Measurements from ENCODE around the gene SUPT3H.
"Not testable (repeated sequence)": the region's sequence is repeated elsewhere in the genome, so short reads cannot be mapped to it uniquely, and the experiment has no call there.

Gene SUPT3H

DNA sequence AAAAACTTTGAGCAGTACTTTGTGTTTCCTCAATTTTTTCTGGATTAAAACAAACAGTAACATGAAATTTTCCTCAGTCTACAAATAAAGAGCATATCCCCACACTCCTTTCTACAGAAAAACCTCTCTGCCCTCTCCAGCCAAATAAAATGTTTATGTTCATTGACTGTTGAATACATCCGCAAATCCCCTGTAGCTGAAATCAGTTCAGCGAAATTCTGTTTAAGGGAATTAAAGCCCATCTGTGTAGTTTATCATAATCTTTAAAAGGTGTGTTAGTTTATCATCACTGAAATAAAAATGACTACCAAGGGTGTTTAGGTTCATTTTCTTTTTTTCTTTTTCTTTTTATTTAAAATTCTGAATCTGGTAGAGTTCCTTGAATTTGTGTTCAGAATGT is 207.4 kb downstream of the SUPT3H start:
- DNase-seq (ENCODE audit: low read depth in 1 of 2, low spot score in 1 of 2), result no peak

DNA sequence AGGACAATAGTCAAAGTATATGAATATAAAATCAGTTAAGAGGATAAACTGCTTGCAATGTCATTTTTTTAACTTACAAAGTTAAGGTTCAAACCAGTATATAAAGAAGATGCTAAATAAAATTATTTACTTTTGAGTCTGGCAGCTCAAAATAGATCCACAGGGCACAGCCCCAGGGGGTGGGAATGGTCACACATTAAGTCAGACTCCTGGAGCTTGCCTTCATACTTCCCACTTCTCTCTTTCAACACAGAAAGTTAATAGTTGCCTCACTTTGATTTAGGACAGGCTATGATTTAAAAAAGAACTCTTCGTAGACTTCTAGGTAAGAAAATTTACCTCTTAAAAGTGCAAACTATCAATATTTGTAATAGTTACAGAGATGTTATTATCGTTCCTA is 207.9 kb downstream of the SUPT3H start:
- no peak for TF ChIP-seq JUND (IDR thresholded peaks at IDR 0.05; ENCODE audit: low read depth)
- in situ Hi-C loops (cut with HindIII; ENCODE audit: low pct_unique_long_range_greater_than_20kb, low sequenced_read_pairs), result no loop called here
- no peak for DNase-seq (ENCODE audit: low read depth in 1 of 2, low spot score in 1 of 2)

More for the DNA sequence above, 207.4 kb downstream of the SUPT3H start:
- TF ChIP-seq JUND (IDR thresholded peaks at IDR 0.05; ENCODE audit: low read depth), result no peak
- in situ Hi-C loops (cut with HindIII; ENCODE audit: low pct_unique_long_range_greater_than_20kb, low sequenced_read_pairs), result no loop called here

DNA sequence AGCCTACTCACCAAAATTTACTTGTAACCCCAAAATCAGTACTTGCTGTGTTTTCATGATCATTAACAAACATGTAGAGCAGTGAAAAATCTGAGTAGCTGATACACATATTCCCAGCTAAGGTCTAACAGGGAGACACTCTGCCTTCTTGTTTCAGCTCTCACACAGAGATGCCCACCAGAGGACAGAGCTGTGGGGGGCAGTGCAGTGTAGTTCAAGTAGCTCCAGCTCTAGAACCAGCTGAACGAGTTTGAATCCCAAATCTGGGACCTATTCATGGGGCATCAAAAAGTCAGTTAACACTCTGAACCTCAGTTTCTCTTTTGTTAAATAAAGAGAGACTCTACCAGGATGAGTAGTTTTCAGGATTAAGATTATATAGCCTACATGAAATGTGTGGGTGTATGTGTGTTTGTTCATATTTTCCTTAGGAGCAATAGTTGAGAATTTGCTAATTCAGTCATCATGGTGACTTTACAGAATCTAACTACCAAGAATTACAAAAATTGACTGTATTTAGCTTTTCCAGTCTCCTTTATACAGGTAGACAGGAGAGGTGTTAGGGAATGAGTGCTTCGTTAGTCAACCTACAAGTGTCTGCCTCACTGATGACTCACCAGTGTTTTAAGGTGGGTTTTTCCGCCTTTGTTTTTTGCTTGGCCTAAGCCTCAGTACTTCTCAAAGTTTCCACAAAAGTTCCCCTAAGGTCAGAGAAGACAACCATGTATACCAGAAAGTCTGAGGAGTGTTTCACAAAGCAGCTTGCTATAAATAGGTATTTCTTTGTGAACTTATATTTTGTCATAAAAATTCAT is 213.6 kb downstream of the SUPT3H start:
- TF ChIP-seq JUND (IDR thresholded peaks at IDR 0.05; ENCODE audit: low read depth), result no peak
- no peak for DNase-seq (ENCODE audit: low read depth in 1 of 2, low spot score in 1 of 2)
- in situ Hi-C loops (cut with HindIII; ENCODE audit: low pct_unique_long_range_greater_than_20kb, low sequenced_read_pairs), result no loop called here

DNA sequence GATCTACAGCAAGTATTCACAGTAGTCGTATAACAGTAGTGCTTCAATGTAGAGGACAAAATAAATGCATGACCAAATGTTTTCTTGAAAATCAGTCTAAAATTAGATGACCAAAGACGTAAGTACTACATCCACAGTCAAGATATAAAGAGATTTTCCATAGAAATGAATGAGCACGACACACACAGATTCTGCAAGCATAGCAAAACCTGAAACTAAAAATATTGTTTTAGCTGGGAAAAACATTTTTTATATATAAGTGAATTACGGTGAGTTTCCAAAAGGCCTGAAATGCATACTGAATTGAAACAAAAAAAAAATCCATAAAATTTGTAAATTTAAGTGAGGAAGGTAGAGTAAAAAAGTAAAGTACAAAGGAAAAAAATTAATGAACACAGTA is 217.4 kb downstream of the SUPT3H start:
- no peak for TF ChIP-seq JUND (IDR thresholded peaks at IDR 0.05; ENCODE audit: low read depth)
- in situ Hi-C loops (cut with HindIII; ENCODE audit: low pct_unique_long_range_greater_than_20kb, low sequenced_read_pairs), result no loop called here
- no peak for DNase-seq (ENCODE audit: low read depth in 1 of 2, low spot score in 1 of 2)

DNA sequence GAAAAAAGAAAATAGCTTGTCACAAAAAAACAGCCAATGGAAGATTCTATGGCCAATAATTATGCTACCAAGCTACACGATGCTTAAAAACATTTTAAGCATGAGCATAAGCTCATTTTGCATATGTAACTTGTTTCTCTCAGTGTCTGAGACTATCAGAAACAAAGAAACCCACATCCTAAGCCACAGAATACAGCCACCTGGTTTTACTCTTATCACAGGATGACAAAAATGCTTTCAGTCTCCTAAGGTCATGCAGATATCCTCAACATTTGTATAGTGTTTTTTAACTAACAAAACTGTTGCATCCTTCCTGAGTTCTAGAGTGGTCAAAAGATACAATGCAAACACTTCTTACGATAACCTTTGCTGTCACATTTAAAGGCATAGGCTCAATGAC is 221.7 kb downstream of the SUPT3H start:
- in situ Hi-C loops (cut with HindIII; ENCODE audit: low pct_unique_long_range_greater_than_20kb, low sequenced_read_pairs), result no loop called here
- TF ChIP-seq JUND (IDR thresholded peaks at IDR 0.05; ENCODE audit: low read depth), result no peak

DNA sequence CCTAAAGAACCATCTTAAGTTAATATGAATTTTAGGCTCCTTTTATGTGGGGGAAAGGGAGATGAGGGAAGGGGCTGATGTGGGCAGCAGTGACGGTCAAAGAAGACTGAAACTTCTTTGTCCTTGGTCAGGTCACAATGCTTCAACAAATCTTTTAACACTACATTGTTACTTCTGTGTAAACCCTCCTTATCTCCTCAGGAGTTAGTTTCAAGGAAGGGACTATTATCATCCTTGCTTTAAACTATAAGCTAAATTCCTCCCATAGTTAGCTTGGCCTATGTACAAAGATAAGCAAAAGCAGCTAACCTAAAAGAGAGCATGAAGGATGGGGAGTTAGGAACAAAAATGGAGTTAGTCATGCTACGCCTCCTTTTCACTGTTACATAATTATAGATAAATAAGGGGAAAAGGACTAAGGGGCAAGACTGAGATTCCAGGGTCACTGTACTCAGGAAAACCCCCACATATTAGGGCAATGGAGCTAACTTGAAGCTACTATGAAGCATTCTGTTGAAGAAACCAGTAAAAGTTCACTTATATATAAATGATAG is 222.3 kb downstream of the SUPT3H start:
- DNase-seq (ENCODE audit: low read depth in 1 of 2, low spot score in 1 of 2), result no peak
- TF ChIP-seq JUND (IDR thresholded peaks at IDR 0.05; ENCODE audit: low read depth), result no peak
- in situ Hi-C loops (cut with HindIII; ENCODE audit: low pct_unique_long_range_greater_than_20kb, low sequenced_read_pairs), result no loop called here

More for the DNA sequence above, 221.7 kb downstream of the SUPT3H start:
- no peak for DNase-seq (ENCODE audit: low read depth in 1 of 2, low spot score in 1 of 2)

DNA sequence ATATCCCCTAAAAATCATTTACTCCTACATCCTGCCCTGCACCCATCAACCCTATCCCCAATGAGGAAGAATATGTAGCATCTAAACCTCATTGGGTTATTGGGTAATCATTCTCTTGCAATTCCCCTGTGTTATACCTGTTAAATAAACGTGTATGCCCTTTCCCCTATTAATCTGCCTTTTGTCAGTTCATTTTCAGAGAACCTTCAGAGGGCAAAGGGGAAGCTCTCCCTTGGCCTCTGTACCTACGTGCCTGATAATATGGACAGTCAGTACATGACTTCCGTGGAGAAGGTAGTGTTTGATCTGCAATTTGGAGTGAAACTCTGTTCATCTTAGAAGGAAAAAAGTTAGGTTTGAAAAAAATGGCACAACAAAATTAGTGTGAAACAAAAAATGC is 223.1 kb downstream of the SUPT3H start:
- DNase-seq (ENCODE audit: low read depth in 1 of 2, low spot score in 1 of 2), result no peak
- no peak for TF ChIP-seq JUND (IDR thresholded peaks at IDR 0.05; ENCODE audit: low read depth)
- in situ Hi-C loops (cut with HindIII; ENCODE audit: low pct_unique_long_range_greater_than_20kb, low sequenced_read_pairs), result no loop called here

DNA sequence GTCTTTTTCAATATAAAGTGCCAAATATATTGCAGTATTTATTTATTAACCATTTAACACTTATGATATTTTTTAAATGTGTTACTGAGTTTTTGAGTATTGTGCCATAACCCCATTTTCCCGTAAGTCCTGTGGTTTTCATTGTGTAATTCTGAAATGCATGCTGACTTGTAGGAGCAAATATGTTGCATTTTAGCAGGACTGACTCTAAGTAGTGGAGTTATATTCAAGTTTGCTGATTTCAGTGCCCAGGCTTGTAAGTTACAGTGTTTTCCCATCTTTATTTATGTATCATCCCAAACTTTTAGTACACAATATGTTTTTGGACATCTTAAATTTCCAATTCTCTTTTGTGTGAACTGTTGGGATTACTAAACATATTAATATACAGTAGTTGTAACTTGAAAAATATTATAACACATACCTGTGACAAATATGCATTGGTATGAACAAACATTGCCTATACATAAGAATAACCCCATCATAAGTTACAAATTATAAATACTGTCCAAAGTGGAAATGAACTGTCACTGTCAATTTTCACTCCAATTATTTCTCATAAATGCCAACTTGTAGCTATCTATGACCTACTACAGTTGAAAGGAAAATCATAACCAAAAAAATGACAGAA is 228.9 kb downstream of the SUPT3H start:
- in situ Hi-C loops (cut with HindIII; ENCODE audit: low pct_unique_long_range_greater_than_20kb, low sequenced_read_pairs), result no loop called here
- no peak for TF ChIP-seq JUND (IDR thresholded peaks at IDR 0.05; ENCODE audit: low read depth)
- no peak for DNase-seq (ENCODE audit: low read depth in 1 of 2, low spot score in 1 of 2)

DNA sequence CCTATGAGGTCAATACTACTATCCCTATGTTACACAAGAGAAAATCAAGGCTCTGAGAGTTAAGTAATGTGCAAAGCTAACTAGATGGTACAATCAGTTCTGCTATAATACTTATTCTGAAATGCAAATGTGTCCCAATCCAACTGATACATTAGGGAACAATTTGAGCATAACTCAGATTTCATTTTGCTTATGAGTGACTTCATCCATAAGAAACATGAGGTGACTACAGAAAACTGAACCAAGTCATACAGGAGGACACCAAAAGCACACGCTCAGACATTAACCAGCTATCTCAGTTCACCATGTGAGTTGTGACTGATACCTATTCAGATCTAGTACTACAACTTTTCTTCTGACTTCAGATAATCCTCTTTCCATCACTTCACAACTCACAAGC is 229.5 kb downstream of the SUPT3H start:
- in situ Hi-C loops (cut with HindIII; ENCODE audit: low pct_unique_long_range_greater_than_20kb, low sequenced_read_pairs), result no loop called here
- no peak for DNase-seq (ENCODE audit: low read depth in 1 of 2, low spot score in 1 of 2)
- TF ChIP-seq JUND (IDR thresholded peaks at IDR 0.05; ENCODE audit: low read depth), result no peak

DNA sequence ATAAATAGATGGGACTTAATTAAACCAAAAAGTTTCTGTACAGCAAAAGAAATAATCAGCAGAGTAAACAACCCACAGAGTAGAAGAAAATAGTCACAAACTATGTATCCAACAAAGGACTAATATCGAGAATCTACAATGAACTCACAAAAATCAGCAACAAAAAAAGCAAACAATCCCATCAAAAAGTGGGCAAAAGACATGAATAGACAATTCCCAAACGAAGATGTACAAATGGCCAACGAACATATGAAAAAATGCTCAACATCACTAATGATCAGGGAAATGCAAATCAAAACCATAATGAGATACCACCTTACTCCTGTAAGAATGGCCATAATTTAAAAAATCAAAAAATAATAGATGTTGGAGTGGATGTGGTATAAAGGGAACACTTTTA is 232.1 kb downstream of the SUPT3H start:
- DNase-seq (ENCODE audit: low read depth in 1 of 2, low spot score in 1 of 2); in situ Hi-C loops (cut with HindIII; ENCODE audit: low pct_unique_long_range_greater_than_20kb, low sequenced_read_pairs): not testable (repeated sequence)

DNA sequence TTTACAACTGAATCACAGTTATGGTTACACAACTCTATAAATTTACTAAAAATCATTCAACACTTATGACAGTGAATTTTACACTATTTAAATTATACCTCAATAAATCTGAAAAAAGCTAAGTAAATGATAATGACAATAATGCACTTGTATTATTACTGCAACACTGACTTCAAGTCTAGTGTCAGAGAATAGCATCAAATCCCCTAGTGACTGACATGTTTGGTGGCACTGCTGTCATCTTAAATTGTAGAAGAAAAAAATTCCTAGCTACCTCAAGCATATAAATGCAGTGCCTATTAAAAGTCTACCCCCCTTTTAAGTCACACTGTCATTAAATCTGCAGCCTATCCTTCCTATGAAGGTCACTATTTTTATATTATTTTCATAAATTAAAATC is 239.0 kb downstream of the SUPT3H start:
- no peak for TF ChIP-seq JUND (IDR thresholded peaks at IDR 0.05; ENCODE audit: low read depth)
- DNase-seq (ENCODE audit: low read depth in 1 of 2, low spot score in 1 of 2), result no peak
- in situ Hi-C loops (cut with HindIII; ENCODE audit: low pct_unique_long_range_greater_than_20kb, low sequenced_read_pairs), result no loop called here

DNA sequence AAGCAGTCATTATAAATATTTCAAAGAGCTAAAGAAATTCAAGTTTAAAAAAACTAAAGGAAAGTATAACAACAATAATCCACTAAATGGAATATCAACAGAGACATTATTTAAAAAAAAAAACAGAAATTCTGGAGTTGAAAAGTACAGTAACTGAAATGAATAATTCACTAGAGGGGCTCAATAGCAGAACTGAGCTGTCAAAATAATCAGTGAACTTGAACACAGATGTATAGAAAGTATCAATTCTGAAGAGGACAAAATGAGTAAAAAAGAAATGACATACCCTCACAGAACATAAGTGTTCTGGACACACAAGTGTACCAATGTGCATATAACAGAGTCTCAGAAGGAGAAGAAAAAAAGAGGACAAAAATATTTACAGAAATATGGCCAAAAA is 241.2 kb downstream of the SUPT3H start:
- no peak for DNase-seq (ENCODE audit: low read depth in 1 of 2, low spot score in 1 of 2)
- in situ Hi-C loops (cut with HindIII; ENCODE audit: low pct_unique_long_range_greater_than_20kb, low sequenced_read_pairs), result no loop called here
- no peak for TF ChIP-seq JUND (IDR thresholded peaks at IDR 0.05; ENCODE audit: low read depth)

DNA sequence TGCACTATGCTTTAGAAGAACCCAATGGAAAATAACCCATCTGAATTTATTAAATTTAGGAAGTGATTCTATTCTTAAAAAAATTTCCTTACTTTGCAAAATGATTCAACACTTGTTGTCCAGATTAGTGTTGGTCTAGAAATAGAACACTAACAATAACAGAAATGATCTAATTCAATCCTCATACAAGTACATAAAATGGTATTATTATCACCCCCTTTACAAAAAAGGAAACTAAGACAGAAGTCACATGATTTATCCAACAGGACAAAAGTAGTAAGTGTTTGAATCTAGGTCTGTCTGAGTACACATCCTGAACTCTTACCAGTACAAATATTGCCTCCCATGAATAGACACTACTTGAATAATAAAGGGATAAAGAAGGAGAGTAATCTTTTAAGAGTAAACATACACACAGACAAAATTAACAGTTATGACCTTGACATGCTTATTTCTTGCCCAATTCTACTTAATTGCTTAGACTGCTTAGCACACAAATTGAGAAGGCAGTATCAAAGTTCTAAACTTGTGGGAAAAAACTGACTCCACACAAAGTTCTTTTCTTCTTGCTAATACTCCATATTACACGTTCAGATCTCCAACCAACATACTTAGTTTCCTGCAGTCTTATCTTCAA is 245.0 kb downstream of the SUPT3H start:
- no peak for TF ChIP-seq JUND (IDR thresholded peaks at IDR 0.05; ENCODE audit: low read depth)
- in situ Hi-C loops (cut with HindIII; ENCODE audit: low pct_unique_long_range_greater_than_20kb, low sequenced_read_pairs), result no loop called here
- no peak for DNase-seq (ENCODE audit: low read depth in 1 of 2, low spot score in 1 of 2)
